Activated gamma-delta T cell treated with Interleukin-2 at 50 U/mL for 16 hours (primary cell): Measurements from ENCODE around the gene PDIA6.
"Not testable (repeated sequence)": the region's sequence is repeated elsewhere in the genome, so short reads cannot be mapped to it uniquely, and the experiment has no call there.

Experiments
- DNase-seq: peaks from one replicate; pipeline ENCODE4 v3.0.0-alpha.2; 2020

The PDIA6 gene

DNA sequence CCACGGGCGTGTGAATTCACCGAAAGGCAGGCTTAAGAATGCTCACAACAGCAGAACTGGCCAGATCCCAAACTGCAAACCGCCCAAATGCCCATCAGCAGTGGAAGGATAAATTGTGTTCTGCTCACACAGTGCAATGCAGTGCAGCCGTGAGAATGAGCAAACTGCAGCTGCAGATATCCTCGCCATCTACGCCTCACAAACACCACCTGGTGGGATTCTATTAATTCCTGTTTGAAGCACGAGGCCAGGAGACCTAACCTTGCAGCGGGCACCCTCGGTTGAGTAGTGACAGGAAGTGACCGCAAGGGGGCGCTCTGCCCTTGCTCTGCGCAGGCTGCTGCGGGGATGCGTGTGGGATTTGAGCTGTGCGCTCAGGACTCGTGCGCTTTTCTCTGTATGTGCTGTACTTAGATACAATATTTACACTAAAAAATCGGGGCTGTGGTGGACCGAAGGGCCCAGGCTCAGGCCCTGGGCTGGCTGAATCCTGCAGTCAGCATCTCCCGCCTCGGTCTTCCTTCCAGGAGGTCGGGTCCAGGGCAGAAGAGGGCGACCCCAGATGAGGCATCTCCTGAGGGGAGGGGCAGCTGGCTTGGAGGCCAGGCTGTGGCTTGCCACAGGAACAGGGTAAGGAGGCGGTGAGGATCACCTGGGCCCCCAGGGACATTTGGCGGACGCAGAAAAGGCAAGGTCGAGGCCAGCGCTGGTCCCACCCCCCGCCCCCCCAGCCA, 19.8 kb upstream of the PDIA6 start:
- DNase-seq, result peak; percentile 80

DNA sequence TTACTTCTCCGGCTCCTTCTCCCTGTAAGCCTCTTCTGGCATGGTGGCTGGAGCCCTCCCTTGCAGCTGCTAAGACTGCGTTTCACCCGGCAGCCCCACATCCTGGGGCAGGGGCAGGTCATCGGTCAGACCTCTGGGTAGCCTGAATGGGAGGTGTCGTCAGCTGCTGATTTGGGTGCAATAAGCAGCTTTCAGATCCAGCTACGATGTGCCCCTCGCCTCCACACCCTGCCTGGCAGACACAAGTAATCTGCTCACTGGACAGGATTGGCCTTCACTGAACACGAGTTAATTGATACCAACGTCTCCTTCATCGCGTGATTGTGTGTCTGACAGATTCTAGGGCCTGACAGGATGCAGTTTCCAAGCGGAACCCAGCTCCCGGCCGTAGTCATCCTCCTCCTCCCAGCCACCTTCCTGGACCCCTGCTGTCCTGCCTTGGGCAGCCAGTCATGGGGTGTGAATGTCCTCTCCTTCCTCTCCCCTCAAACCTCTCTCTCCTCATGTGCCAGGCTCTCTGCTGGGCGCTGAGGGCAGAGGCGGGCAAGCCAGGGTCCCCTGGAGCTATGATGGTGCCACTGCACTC, 18.9 kb upstream of the PDIA6 start:
- no peak for DNase-seq

DNA sequence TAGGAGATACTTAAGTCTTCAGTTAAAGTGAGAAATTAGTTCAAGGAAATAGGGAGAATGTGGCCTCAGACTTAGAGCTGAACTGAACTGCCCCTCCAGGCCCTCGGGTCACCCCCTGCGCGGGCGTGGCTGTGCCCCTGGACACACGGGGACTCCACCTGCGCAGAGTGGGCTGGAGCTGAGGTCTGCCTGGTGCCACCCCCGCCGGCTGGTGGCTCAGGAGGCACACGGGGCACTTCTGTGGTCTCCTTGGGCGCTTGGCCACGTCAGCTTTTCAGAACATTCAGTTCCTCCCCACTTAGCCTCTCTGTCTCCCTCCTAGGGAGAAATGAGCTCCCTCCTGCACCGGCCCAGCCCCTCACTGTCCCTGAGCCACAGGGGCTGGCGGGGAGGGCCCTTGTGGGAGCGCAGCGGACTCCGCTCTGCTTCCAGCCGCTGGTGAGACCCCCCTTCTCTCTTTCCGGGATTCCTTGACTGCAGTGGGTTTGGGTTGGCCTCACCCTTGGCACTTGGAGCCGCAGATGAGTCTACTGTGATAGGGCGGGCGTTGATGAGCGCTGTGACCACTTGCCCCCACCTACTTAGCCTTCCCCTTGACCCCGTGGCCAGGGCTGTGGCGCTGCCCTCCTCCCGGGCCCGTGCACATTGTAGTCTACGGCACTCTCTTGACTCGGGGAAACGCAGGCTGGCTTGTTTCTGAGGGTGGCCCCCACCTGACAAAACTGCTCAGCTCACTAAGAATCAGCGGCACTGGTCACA, 18.2 kb upstream of the PDIA6 start:
- no peak for DNase-seq

DNA sequence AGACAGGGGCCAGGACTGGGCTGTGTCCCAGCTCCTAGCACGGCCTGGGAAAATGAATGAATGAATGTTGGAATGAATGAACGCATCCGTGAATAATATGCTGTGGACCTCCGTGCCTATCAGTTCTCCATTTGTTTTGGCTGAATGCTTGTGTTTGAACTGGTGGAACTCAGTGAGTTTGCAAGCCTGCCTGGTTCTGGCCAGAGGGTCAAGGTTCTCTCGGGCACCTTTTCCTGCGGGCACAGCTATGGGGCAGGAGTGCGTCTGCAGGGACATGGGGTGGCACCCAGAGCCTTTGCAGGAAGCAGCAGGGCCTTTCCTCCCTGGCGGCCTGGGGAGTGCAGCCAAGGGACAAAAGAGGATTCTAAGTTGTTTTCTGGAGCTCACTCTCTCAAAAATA, 17.6 kb upstream of the PDIA6 start:
- no peak for DNase-seq

DNA sequence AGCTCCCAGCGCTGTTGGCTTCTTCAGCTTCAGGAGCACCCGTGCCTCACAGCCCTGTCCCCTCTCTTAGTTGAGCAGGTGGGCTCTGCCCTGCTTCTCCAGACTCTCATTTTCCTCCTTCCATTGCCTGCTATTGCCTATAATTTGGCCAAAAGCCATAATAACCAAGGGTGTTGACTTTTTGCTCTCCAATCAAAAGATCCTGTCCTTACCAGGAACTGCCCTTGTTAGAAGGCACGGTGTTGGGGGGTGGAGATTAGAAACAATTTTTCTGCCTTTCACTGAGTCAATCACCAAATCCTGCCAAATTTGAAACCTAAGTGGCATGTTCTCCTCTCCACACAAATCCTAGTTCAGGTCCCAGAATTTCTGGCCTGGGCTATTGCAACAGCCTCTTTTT, 16.7 kb upstream of the PDIA6 start:
- no peak for DNase-seq

- DNase-seq, result no peak
Observed at GRCh38 chr2:10828346-10828745, 15.8 kb upstream of the PDIA6 start.

- no peak for DNase-seq
Observed at GRCh38 chr2:10826625-10827024, 14.0 kb upstream of the PDIA6 start.

DNA sequence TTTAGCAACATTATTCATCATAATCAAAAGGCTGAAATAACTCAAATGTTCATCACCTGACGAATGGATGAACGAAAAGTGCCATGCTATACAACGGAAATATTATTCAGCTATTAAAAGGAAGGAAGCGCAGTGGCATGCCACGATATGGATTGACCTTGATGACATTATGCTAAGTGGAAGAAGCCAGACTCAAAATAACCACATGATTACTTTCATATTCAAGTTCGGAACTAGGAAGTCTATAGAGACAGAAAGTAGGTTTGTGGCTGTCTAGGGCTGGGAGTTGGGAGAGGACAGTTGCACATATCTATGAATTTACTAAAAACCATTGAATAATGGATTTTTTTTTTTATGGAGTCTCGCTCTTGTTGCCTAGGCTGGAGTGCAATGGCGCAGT, 13.4 kb upstream of the PDIA6 start:
- no peak for DNase-seq

GRCh38 chr2:10824191-10824590, 11.6 kb upstream of the PDIA6 start:
- no peak for DNase-seq

DNA sequence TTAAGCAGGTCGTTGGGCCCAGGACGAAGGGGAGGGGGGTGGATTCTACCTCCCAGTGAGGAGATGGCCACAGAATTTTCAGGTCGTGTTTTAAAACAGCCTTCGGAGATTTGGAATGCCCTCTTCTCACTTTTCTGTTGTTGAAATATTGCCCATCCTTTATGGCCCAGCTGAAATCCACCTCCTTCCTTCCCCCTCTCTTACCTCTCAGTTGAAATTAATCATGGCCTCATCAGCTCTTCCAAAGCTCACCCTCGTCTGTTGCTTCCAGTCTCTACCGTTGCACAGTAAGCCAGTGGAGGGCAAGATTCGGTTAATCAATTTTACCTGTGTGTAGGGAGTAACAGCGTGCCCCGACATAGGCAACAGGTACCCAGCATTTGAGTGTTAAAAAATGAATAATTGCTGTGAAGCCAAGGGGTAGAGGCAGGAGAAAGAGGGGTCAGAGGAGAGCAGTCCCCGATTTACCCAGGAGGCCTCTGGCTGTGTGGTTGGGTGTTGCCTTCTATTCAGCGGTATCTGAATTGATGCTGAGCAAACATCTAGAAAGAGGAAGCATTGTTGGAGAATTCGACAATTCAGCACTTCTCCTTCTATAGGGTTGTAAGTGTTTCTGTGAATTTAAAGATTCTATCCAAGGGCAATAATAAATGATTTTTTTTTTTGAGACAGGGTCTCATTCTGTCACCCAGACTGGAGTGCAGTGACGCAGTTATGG, 8.6 kb upstream of the PDIA6 start:
- no peak for DNase-seq

GRCh38 chr2:10820562-10820961, 8.0 kb upstream of the PDIA6 start:
- no peak for DNase-seq

DNA sequence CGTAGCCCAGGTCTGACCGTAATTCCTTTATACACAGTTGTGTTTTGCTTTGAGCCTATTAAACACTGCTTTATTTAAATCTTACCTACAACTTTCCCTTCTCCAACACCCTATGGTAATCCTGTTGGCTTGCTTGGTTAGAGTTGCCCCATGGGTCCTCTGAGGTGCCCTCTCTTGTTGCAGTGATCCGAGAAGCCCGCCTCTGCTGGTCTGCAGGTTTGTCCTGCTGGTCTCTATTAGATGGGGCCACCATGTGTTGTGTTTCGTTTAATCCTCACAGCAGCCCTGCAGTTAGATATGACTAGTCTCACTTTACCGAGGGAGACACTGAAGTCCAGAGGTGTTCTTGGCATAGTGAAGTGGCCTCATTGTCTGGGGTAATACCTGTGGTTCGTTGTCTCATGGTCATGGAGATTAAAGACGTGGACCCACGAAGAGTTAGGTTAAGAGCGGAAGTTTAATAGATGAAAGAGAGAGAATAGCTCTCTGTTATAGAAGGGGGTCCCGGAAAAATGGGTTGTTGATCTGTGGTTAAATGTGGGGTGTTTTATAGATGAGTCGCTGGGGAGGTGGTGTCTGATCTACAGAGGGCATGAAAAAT, 7.2 kb upstream of the PDIA6 start:
- DNase-seq, result no peak

- no peak for DNase-seq
Observed at GRCh38 chr2:10818984-10819383, 6.4 kb upstream of the PDIA6 start.

DNA sequence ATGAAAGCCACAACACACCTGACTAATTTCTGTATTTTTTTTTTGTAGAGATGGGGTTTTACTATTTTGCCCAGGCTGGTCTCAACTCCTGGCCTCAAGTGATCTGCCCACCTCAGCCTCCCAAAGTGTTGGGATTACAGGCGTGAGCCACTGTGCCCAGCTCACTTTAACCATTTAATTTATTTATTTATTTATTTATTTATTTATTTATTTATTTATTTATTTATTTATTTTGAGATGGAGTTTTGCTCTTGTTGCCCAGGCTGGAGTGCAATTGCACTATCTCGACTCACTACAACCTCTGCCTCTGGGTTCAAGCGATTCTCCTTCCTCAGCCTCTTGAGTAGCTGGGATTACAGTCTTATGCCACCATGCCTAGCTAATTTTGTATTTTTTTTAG, 5.7 kb upstream of the PDIA6 start:
- not testable (repeated sequence) for DNase-seq

DNA sequence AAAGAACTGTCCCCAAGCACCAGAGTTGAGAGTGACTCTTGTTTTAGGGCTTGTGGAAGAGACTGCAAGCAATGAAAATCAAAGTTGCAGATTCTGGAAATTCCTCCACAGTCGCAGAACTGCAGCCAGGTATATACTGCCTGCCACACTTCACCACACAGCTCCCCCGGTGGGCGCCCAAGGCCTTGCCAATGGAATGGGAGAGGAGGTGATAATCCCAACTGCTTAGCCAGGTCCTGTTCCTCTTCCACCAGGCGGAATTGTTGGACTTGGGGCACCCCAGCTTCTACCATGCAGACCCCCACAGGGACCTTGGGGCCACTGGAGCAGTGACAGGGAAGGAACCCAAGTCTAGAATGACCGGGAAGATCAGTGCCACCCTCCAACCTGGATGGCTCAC, 4.8 kb upstream of the PDIA6 start:
- DNase-seq, result no peak

DNA sequence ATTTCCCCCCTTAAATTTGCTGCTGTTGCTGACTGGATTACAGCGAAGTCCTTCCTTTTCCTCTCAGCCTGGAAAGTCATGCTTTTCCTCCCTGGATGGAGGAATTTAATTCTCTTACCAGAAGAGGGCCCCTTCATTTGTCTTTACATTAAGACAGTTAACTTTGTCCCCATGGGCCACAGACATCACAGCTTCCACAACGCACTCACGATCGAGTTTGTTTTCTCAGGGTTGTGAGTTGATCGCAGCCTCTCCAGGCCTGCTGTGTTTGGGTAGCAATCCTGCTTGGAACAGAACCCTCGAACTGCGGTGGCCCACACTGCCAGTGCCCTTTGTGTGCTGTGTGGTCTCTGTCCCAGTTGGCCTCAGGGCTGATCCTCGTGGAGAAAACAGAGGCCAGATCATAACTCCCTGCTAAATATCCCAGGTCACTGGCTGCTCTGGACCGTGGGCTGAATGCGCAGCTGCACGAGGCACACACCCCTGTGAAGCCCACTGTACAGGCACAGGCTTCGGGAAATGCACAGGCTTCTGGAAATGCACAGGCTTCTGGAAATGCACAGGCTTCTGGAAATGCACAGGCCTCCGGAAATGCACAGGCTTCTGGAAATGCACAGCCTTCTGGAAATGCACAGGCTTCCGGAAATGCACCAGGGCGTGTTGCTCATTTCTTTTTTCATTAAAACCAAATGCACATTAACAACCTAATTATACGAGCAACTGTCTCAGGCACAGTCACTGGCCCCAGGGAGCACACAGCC, 2.2 kb upstream of the PDIA6 start:
- DNase-seq, result no peak

DNA sequence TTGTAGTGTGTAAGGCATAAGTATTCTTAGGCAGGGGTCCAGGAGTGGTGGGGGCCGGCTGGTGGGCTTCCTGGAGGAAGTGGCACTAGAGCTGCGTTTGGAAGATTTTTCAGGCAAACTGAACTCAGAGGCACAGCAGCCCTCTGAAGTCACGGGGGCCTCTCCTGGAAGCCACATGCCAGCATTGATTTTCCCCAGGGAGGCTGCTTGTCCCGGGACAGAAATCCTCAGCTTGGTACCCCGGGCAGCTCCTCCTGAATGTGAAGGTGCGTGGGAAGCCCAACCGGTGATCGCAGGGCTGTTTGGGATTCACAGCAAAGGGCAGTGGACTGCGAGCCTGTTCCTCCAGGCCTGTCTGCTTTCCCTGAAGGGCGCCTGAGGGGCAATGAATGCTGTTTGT, 1.6 kb upstream of the PDIA6 start:
- no peak for DNase-seq

- not testable (repeated sequence) for DNase-seq
Observed at GRCh38 chr2:10813163-10814138, 866 bp upstream of the PDIA6 start.

DNA sequence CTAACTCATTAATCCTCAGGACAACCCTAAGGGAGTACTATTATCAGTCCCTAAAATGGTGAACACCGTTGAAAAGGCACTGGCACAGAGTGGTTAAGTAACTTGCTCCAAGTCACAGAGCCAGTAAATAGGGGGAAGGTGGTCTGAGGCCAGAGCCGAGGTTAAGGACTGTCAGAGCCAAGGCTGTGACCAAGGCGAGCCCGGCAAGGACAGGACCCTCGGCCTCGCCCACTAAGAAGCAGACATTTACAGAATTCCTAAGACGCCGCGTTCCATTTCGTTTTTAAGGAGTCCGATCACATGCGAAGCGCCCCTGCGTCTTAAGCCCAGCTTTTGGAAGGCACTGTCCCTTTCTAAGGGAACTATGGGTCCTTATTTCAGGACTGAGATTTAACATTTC, 1.1 kb downstream of the PDIA6 start:
- no peak for DNase-seq

DNA sequence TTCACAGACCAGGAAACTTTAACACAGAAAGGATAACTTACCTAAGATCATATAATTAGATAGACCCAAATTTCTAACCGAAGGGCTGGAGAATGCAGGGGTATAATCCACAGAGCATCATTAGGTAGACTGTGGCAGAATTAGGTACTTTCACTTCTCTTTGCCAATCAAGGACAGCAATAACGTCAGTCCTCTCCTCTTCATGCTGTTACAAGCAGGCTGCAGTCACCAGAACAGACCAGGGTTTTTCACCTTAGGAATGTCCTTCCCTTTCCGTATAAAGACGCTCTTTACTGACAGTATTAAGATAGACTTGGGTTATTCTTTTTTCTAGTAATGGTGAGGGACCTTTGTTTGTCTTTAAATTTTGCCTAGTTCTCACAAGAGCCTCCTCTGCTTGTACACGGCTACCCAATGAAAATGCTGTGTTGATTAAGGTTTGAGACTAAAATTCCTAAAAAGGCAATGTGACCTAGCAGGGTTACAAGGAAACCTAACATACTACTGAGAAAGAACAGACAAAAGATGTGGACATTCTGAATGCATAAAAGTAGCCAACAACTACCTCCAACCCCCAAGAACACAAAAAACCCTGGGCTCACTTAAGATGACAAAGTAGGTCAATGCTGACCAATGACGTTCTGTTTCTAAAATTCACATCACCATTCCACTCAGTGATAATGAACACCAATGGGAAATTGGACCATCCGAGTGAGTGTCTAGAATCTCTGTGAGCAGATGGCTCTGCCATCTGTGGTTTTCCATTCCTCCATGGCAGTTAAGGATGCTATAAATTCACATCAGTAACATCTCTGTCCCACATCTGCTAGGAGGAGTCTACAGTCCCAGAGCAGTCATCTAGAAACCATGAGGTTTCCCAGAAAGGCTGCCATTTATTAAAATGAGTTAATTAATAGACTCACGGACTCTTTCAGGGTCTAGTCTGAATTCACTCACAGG, 2.1 kb downstream of the PDIA6 start:
- no peak for DNase-seq
